ENCODE measurements around the gene CD38. TPM values are rescaled to one million over a fixed set of nuclear protein-coding genes. Genes with fewer than 3 reads are reported as not detected.

The CD38 gene
- total and polyA plus RNA-seq, 2 of the 13 experiments (the other 11 are each of a cell fraction or from before 2014, with no cell fraction given): not detected

DNA sequence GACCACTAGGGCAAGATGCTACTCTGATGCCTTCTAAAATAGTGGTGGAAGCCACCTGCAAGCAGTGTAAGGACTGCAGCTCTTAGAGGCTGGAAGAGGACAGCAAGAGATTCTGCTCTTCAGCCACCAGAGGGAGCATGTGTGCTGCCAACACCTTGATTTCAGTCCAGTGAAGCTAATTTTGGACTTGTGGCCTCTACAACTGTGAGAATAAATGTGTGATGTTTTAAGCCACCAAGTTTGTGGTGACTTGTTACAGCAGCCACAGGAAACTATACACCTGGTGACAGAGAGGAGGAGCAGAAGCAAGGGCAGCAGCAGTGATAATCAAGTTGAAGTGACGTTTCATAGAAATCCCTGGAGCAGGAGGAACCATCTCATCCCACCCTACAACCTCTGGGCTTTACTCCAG is 104.6 kb downstream of the CD38 start:
- no peak overlapping the region for H3K9ac ChIP-seq (ENCODE audit: insufficient read depth, low read depth, low read length)
- DNase-seq (ENCODE audit: low spot score): peak; percentile 64
- H3K79me2 ChIP-seq (ENCODE audit: insufficient read depth, low read length): no peaks in the 10 kb centered on the region
- FAIRE-seq: peak; percentile 93
- CTCF ChIA-PET (ENCODE audit: low intra/inter-chr PET ratio, low total read pairs): interaction anchor here (1.3 to 2.6 kb wide), 4 partner anchors 73 to 404 kb away, joined by 3 to 15 read pairs (median 4); no protein-coding TSS in a partner anchor
- no peaks in the 10 kb centered on the region for H4K20me1 ChIP-seq (ENCODE audit: insufficient read depth, low read length)
- no peak overlapping the region for H3K4me3 ChIP-seq (replicated peaks in 1 of 3; ENCODE audit: insufficient read depth in 1 of 3, low read depth in 2 of 3, low read length in 3 of 3)
- 24% methylated on average over 1 of the region's 1 CpG for WGBS (ENCODE audit: low lambda C conversion rate)
- H3K4me1 ChIP-seq (ENCODE audit: insufficient read depth, low read length): no peaks in the 10 kb centered on the region
- 0 out of 2 replicates have a peak, but pooled peaks cover 5% of the 10 kb centered on the region for H3K9me3 ChIP-seq (ENCODE audit: low read length)
- H3K27ac ChIP-seq (ENCODE audit: extremely low read length, insufficient read depth, low read length): no peak overlapping the region
- peak; percentile 96 for ATAC-seq
- BruUV-seq (replicated peaks): no TSS peak
- TF ChIP-seq SATB2 (CRISPR knock-in tag; IDR thresholded peaks at IDR 0.05): no peak
- TF ChIP-seq ZFY (CRISPR knock-in tag; IDR thresholded peaks at IDR 0.05): no peak
- 0 out of 2 replicates have a peak, but pooled peaks have one; percentile 24 for TF ChIP-seq KAT8 (CRISPR knock-in tag; IDR thresholded peaks at IDR 0.05)
- TF ChIP-seq, protein P1, sequence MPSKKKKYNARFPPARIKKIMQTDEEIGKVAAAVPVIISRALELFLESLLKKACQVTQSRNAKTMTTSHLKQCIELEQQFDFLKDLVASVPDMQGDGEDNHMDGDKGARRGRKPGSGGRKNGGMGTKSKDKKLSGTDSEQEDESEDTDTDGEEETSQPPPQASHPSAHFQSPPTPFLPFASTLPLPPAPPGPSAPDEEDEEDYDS (CRISPR knock-in tag; IDR thresholded peaks at IDR 0.05): no peak
- peak; percentile 54 for TF ChIP-seq RAD21 (CRISPR knock-in tag; IDR thresholded peaks at IDR 0.05)
- TF ChIP-seq, protein P2, sequence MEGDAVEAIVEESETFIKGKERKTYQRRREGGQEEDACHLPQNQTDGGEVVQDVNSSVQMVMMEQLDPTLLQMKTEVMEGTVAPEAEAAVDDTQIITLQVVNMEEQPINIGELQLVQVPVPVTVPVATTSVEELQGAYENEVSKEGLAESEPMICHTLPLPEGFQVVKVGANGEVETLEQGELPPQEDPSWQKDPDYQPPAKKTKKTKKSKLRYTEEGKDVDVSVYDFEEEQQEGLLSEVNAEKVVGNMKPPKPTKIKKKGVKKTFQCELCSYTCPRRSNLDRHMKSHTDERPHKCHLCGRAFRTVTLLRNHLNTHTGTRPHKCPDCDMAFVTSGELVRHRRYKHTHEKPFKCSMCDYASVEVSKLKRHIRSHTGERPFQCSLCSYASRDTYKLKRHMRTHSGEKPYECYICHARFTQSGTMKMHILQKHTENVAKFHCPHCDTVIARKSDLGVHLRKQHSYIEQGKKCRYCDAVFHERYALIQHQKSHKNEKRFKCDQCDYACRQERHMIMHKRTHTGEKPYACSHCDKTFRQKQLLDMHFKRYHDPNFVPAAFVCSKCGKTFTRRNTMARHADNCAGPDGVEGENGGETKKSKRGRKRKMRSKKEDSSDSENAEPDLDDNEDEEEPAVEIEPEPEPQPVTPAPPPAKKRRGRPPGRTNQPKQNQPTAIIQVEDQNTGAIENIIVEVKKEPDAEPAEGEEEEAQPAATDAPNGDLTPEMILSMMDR (CRISPR knock-in tag; IDR thresholded peaks at IDR 0.05): peak; percentile 89
- TF ChIP-seq SMC3 (IDR thresholded peaks at IDR 0.05; ENCODE audit: low read length): peak; percentile 89
- TF ChIP-seq STAG1 (CRISPR knock-in tag; IDR thresholded peaks at IDR 0.05): peak; percentile 70
- H3K4me2 ChIP-seq (ENCODE audit: low read depth, low read length): no peak overlapping the region
- POLR2A ChIA-PET: no interaction called here
- in situ Hi-C loops (cut with HindIII; ENCODE audit: extremely low pct_ligation_motif_present, low pct_unique_long_range_greater_than_20kb): loop anchor here (5.0 kb wide), 1 partner anchor 75 kb away; no protein-coding TSS in a partner anchor
- intact Hi-C loops (cut with micrococcal nuclease; ENCODE audit: unreplicated experiment): loop anchor here (1.0 to 2.0 kb wide), 3 partner anchors 74 to 404 kb away; no protein-coding TSS in a partner anchor
- H2AFZ ChIP-seq (ENCODE audit: low read length): no peak overlapping the region
- no peaks in the 10 kb centered on the region for H3K36me3 ChIP-seq (replicated peaks in 1 of 2; ENCODE audit: control insufficient read depth in 1 of 2, insufficient read depth in 2 of 2, low read length in 2 of 2)
- H3K27me3 ChIP-seq (ENCODE audit: control insufficient read depth in 1 of 2, insufficient read depth in 2 of 2, low read length in 2 of 2): no peaks in the 10 kb centered on the region; a peak in 1 of 5 replicates
